ENCODE measurements around the gene C1QTNF6. TPM values are rescaled to one million over a fixed set of nuclear protein-coding genes. Genes with fewer than 3 reads are reported as not detected.

The C1QTNF6 gene
- total and polyA plus RNA-seq, 2 of the 4 experiments (the other 2 are of a cell fraction), result 1.1 to 10.9 TPM

- H4K20me1 ChIP-seq (ENCODE audit: insufficient read depth, low read length), result no peaks in the 10 kb centered on the region
- no peak overlapping the region for H2BK120ac ChIP-seq (ENCODE audit: low read depth, low read length)
- H3K9me3 ChIP-seq (ENCODE audit: control insufficient read depth, insufficient read depth, low read length), result no peaks in the 10 kb centered on the region
- H3K4me2 ChIP-seq (ENCODE audit: low read depth, low read length), result no peak overlapping the region
- H3K27me3 ChIP-seq (ENCODE audit: control insufficient read depth, insufficient read depth, low read length), result peaks cover 26% of the 10 kb centered on the region
- H2AFZ ChIP-seq (replicated peaks; ENCODE audit: low read length, poor library complexity), result no peak overlapping the region
- intact Hi-C loops (cut with micrococcal nuclease) (no loop called here), dilution Hi-C loops (cut with HindIII; ENCODE audit: low sequenced_read_pairs, unreplicated experiment) (no loop called here), in situ Hi-C loops (cut with MboI; ENCODE audit: low sequenced_read_pairs) (loop anchor here (10.0 kb wide), 1 partner anchor 295 kb away; no protein-coding TSS in a partner anchor)
- H3K14ac ChIP-seq (replicated peaks; ENCODE audit: low read depth, low read length), result no peak overlapping the region
- H3K36me3 ChIP-seq (ENCODE audit: control insufficient read depth, insufficient read depth, low read length), result no peaks in the 10 kb centered on the region
- H4K91ac ChIP-seq (ENCODE audit: insufficient read depth, low read depth, low read length), result no peak overlapping the region
- H2BK15ac ChIP-seq (ENCODE audit: low read depth, low read length), result no peak overlapping the region
- H3K23ac ChIP-seq (ENCODE audit: low read depth, low read length), result no peak overlapping the region
- H2AK9ac ChIP-seq (replicated peaks; ENCODE audit: low read depth, low read length, poor library complexity), result no peak overlapping the region
- no peak overlapping the region for H3K56ac ChIP-seq (ENCODE audit: extremely low read depth, insufficient read depth, low read length)
- no peak overlapping the region for H4K5ac ChIP-seq (ENCODE audit: low read depth, low read length)
- no peak overlapping the region for H2BK20ac ChIP-seq (ENCODE audit: low read depth, low read length)
- ATAC-seq (ENCODE audit: low read depth) (no peak), DNase-seq (no peak)
- no peak overlapping the region for H2AK5ac ChIP-seq (ENCODE audit: low read depth, low read length)
- H3K18ac ChIP-seq (ENCODE audit: low read depth, low read length), result no peak overlapping the region
- H3K9ac ChIP-seq (ENCODE audit: low read depth, low read length), result no peak overlapping the region
- H3K79me1 ChIP-seq (ENCODE audit: low read depth in 1 of 2, low read length in 2 of 2), result no peaks in the 10 kb centered on the region
- POLR2A ChIA-PET (ENCODE audit: unreplicated experiment), result no interaction called here
- BruUV-seq (replicated peaks), result no TSS peak
- no peaks in the 10 kb centered on the region for H3K9me1 ChIP-seq (ENCODE audit: insufficient read depth, low read length)
- no peaks in the 10 kb centered on the region; the same call in 1 of the 2 replicates for H3K4me1 ChIP-seq (ENCODE audit: control insufficient read depth, insufficient read depth, low read length)
- H3K27ac ChIP-seq (ENCODE audit: insufficient read depth, low read length), result no peak overlapping the region
- CTCF ChIA-PET, result interaction anchor here (1.0 kb wide), 1 partner anchor 27 kb away, joined by 4 read pairs; no protein-coding TSS in a partner anchor
- H3K4ac ChIP-seq (ENCODE audit: low read depth, low read length), result no peak overlapping the region
- H4K8ac ChIP-seq (ENCODE audit: low read depth in 2 of 2, low read length in 2 of 2), result no peak overlapping the region
- no peak overlapping the region for H2BK5ac ChIP-seq (ENCODE audit: low read depth, low read length, poor library complexity, severe bottlenecking)
- WGBS, 2 experiments (ENCODE audit: extremely low coverage in 2 of 2, insufficient read length in 1 of 2), result 89% methylated on average over 1 of the region's 10 CpGs; no CpG with 5 or more reads in 1 of the 2 experiments
- no peak overlapping the region for H3K4me3 ChIP-seq (ENCODE audit: insufficient read depth, low read depth, low read length)
- TF ChIP-seq RFX5 (IDR thresholded peaks at IDR 0.05; ENCODE audit: low read depth, low read length) (no peak), USF2 (IDR thresholded peaks at IDR 0.05; ENCODE audit: low read depth, low read length) (no peak), MAZ (IDR thresholded peaks at IDR 0.05; ENCODE audit: borderline replicate concordance, low read depth, low read length) (no peak), CHD1 (IDR thresholded peaks at IDR 0.05; ENCODE audit: low read depth, low read length) (no peak), BHLHE40 (IDR thresholded peaks at IDR 0.05; ENCODE audit: low read depth, low read length) (no peak), RCOR1 (IDR thresholded peaks at IDR 0.05; ENCODE audit: insufficient replicate concordance, low read length) (no peak), SMC3 (IDR thresholded peaks at IDR 0.05; ENCODE audit: low read depth, low read length) (no peak), MAFK (IDR thresholded peaks at IDR 0.05; ENCODE audit: low read depth, low read length) (no peak), CEBPB (IDR thresholded peaks at IDR 0.05; ENCODE audit: low read depth, low read length) (no peak), NFE2L2 (IDR thresholded peaks at IDR 0.05; ENCODE audit: low read depth, low read length) (no peak), POLR2A (IDR thresholded peaks at IDR 0.05; ENCODE audit: low read depth, low read length) (no peak), FOS (IDR thresholded peaks at IDR 0.05; ENCODE audit: low read depth, low read length) (no peak), CTCF (conservative IDR thresholded peaks at IDR 0.05; ENCODE audit: low read depth, low read length) (no peak), ELK1 (IDR thresholded peaks at IDR 0.05; ENCODE audit: borderline replicate concordance, low read depth, low read length) (no peak), RAD21 (IDR thresholded peaks at IDR 0.05; ENCODE audit: low read length) (no peak)
These were observed 17.9 kb downstream of the C1QTNF6 start for GRCh38 chr22:37169947-37170688.
